ENCODE data around the gene RIIAD1.

GRCh38 chr1:151673407-151673806, 47.9 kb upstream of the RIIAD1 start:
- TF ChIP-seq, protein P1, sequence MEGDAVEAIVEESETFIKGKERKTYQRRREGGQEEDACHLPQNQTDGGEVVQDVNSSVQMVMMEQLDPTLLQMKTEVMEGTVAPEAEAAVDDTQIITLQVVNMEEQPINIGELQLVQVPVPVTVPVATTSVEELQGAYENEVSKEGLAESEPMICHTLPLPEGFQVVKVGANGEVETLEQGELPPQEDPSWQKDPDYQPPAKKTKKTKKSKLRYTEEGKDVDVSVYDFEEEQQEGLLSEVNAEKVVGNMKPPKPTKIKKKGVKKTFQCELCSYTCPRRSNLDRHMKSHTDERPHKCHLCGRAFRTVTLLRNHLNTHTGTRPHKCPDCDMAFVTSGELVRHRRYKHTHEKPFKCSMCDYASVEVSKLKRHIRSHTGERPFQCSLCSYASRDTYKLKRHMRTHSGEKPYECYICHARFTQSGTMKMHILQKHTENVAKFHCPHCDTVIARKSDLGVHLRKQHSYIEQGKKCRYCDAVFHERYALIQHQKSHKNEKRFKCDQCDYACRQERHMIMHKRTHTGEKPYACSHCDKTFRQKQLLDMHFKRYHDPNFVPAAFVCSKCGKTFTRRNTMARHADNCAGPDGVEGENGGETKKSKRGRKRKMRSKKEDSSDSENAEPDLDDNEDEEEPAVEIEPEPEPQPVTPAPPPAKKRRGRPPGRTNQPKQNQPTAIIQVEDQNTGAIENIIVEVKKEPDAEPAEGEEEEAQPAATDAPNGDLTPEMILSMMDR (conservative IDR thresholded peaks at IDR 0.05; ENCODE audit: low read depth, low read length): no peak
- no peak for TF ChIP-seq EZH2 (IDR thresholded peaks at IDR 0.05; ENCODE audit: low read length, unreplicated experiment)
- no peak for TF ChIP-seq EZH2phosphoT487 (IDR thresholded peaks at IDR 0.05; ENCODE audit: borderline replicate concordance, low read length)

All from PC-3 (cell line).